ENCODE data around the gene S100A7A. TPM values are rescaled to one million over a fixed set of nuclear protein-coding genes. Genes with fewer than 3 reads are reported as not detected.

S100A7A gene
- total and polyA plus RNA-seq, 2 donors (not counting 3 experiments of a cell fraction or from before 2014, with no cell fraction given), result not detected

GRCh38 chr1:153422450-153423068 lies 6.2 kb downstream of the S100A7A start:
- intact Hi-C loops (cut with micrococcal nuclease), result loop anchor here (1.0 kb wide), 1 partner anchor 30 kb away; no protein-coding TSS in a partner anchor
- CTCF ChIA-PET, result interaction anchor here (1.0 kb wide), 1 partner anchor 9 kb away, joined by 3 read pairs; no protein-coding TSS in a partner anchor
- POLR2A ChIA-PET, result no interaction called here

More at GRCh38 chr1:153422450-153423068, 6.2 kb downstream of the S100A7A start:
- TF ChIP-seq GATA2 (IDR thresholded peaks at IDR 0.05; ENCODE audit: insufficient read depth, insufficient read length, low read depth, low read length), result no peak
- TF ChIP-seq, protein P1, sequence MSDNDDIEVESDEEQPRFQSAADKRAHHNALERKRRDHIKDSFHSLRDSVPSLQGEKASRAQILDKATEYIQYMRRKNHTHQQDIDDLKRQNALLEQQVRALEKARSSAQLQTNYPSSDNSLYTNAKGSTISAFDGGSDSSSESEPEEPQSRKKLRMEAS (IDR thresholded peaks at IDR 0.05; ENCODE audit: insufficient read depth, insufficient read length), result no peak
- no peak for TF ChIP-seq FOS (IDR thresholded peaks at IDR 0.05; ENCODE audit: borderline replicate concordance, insufficient read depth, low read length)
- no peak for TF ChIP-seq EZH2 (IDR thresholded peaks at IDR 0.05; ENCODE audit: borderline replicate concordance, low read depth, low read length, severe bottlenecking)
- TF ChIP-seq, protein P2, sequence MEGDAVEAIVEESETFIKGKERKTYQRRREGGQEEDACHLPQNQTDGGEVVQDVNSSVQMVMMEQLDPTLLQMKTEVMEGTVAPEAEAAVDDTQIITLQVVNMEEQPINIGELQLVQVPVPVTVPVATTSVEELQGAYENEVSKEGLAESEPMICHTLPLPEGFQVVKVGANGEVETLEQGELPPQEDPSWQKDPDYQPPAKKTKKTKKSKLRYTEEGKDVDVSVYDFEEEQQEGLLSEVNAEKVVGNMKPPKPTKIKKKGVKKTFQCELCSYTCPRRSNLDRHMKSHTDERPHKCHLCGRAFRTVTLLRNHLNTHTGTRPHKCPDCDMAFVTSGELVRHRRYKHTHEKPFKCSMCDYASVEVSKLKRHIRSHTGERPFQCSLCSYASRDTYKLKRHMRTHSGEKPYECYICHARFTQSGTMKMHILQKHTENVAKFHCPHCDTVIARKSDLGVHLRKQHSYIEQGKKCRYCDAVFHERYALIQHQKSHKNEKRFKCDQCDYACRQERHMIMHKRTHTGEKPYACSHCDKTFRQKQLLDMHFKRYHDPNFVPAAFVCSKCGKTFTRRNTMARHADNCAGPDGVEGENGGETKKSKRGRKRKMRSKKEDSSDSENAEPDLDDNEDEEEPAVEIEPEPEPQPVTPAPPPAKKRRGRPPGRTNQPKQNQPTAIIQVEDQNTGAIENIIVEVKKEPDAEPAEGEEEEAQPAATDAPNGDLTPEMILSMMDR (IDR thresholded peaks at IDR 0.05; ENCODE audit: extremely low read depth in 1 of 2, insufficient read depth in 1 of 2, low read depth in 1 of 2, low read length in 2 of 2), result no peak
- no peak for TF ChIP-seq POLR2A (IDR thresholded peaks at IDR 0.05; ENCODE audit: low read depth, low read length)
- TF ChIP-seq JUN (IDR thresholded peaks at IDR 0.05; ENCODE audit: borderline replicate concordance, insufficient read depth, insufficient read length, low read depth), result peak; percentile 41
- no peak for TF ChIP-seq MYC (IDR thresholded peaks at IDR 0.05; ENCODE audit: low read depth, low read length)
- DNase-seq (ENCODE audit: low read depth, low spot score) (peak; percentile 70), FAIRE-seq (peak; percentile 91)
- no TSS peak for BruUV-seq (replicated peaks)
- Histone ChIP-seq H3K9me1 (replicated peaks; ENCODE audit: control insufficient read depth, extremely low read depth, insufficient read depth, low read length) (no peaks in the 10 kb centered on the region), H3K9ac (replicated peaks; ENCODE audit: extremely low read depth, insufficient read depth, low read length) (no peak overlapping the region), H3K27me3 (ENCODE audit: control insufficient read depth in 2 of 2, insufficient read depth in 2 of 2, low read length in 2 of 2) (no peaks in the 10 kb centered on the region), H3K4me3 (replicated peaks in 1 of 3; ENCODE audit: insufficient read depth in 1 of 3, low read depth in 1 of 3, low read length in 3 of 3) (no peak overlapping the region), H3K36me3 (ENCODE audit: control insufficient read depth in 2 of 2, extremely low read depth in 1 of 2, insufficient read depth in 2 of 2, low read length in 2 of 2) (no peaks in the 10 kb centered on the region), H3K4me2 (ENCODE audit: insufficient read depth, low read length) (no peak overlapping the region), H2AFZ (ENCODE audit: low read depth, low read length) (no peak overlapping the region), H3K9me3 (replicated peaks; ENCODE audit: control insufficient read depth, insufficient read depth, low read length) (no peaks in the 10 kb centered on the region), H4K20me1 (replicated peaks; ENCODE audit: control insufficient read depth, extremely low read depth, insufficient read depth, low read length) (no peaks in the 10 kb centered on the region), H3K27ac (ENCODE audit: insufficient read depth, low read depth, low read length) (no peak overlapping the region), H3K4me1 (ENCODE audit: control insufficient read depth, extremely low read depth, insufficient read depth, low read length) (no peaks in the 10 kb centered on the region), H3K79me2 (ENCODE audit: control insufficient read depth, insufficient read depth, low read length) (no peaks in the 10 kb centered on the region)
- dilution Hi-C loops (cut with MboI; ENCODE audit: extremely low pct_ligation_motif_present, low sequenced_read_pairs), result no loop called here

Data from endothelial cell of umbilical vein (primary cell).